Cortex of kidney (tissue), 1 donor: ENCODE measurements around the gene EIF5.
"Not testable (repeated sequence)": the region's sequence is repeated elsewhere in the genome, so short reads cannot be mapped to it uniquely, and the experiment has no call there.

Experiments
- DNase-seq: peaks from one replicate; lab custom pipeline; 2025; lab: John Stamatoyannopoulos, UW

EIF5 gene

DNA sequence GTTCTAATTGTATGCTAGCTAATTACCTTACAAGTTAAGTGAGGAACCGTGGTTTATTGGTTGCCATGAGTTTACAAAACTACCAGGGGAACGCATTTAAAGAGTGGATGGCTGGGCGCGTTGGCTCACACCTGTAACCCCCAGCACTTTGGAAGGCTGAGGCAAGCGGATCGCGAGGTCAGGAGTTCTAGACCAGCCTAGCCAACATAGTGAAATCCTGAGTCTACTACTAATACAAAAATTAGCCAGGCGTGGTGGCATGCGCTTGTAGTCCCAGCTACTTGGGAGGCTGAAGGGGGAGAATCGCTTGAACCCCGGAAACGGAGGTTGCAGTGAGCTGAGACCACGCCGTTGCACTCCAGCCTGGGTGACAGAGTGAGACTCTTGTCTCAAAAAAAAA lies 2.2 kb downstream of the EIF5 start:
- no peak for DNase-seq

DNA sequence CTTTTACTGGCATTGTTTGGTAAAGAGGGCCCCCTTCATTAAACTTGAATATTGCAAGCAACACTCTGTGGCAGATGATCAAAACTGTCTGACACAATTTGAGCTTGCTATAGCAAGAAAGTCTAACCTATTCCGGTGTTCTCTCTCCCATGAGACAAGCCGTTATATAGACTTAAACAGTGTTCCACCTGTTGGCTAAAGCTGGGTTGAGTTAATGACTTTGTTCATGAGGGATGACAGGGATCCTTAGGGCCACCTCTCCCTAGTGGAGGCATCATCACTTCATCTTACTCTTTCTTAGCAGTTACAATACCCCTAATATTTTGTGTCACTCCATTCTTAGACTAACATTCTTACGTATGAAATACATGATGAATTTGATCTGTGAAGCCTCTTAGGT lies 3.8 kb downstream of the EIF5 start:
- DNase-seq: no peak

DNA sequence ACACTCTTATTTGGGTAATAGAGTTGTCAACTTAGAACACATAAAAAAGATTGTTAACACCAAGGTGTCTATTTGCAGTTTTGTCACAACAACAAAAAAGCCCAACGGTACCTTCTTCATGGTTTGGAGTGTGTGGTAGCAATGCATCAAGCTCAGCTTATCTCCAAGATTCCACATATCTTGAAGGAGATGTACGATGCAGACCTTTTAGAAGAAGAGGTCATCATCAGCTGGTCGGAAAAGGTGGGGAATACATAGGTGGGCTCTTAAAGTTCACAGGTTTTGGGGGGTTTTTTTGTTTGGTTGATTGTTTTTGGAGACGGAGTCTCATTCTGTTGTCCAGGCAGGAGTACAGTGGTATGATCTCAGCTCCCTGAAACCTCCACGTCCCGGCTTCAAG lies 5.5 kb downstream of the EIF5 start:
- no peak for DNase-seq

DNA sequence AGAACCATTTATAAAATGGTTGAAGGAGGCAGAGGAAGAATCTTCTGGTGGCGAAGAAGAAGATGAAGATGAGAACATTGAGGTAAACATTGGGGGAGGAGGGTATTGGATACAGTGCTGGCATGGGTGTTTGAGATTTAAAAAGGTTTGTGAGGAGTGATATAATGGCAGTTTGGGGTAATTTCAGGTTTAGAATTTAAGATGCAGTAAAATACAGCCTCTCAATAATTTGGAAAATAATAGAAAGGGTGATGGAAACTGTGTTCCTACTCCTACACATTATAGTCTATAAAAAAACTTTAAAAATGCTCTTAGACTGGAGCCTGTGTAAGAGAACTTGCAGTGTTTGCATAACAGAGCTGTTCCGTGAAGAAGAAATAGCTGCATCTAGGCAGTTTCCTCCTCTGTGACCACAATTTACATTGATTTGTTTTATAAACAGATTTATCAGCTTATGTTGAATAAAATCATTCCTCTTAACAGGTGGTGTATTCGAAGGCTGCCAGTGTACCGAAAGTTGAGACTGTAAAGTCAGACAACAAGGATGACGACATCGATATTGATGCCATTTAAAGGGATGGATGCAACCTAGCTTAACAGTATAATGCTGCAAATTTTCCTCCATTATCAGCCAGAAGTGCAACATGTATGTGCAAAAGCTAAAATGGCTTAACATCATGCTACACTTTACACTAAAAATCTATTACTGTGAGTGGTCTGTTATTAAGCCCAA lies 6.6 kb downstream of the EIF5 start:
- no peak for DNase-seq

DNA sequence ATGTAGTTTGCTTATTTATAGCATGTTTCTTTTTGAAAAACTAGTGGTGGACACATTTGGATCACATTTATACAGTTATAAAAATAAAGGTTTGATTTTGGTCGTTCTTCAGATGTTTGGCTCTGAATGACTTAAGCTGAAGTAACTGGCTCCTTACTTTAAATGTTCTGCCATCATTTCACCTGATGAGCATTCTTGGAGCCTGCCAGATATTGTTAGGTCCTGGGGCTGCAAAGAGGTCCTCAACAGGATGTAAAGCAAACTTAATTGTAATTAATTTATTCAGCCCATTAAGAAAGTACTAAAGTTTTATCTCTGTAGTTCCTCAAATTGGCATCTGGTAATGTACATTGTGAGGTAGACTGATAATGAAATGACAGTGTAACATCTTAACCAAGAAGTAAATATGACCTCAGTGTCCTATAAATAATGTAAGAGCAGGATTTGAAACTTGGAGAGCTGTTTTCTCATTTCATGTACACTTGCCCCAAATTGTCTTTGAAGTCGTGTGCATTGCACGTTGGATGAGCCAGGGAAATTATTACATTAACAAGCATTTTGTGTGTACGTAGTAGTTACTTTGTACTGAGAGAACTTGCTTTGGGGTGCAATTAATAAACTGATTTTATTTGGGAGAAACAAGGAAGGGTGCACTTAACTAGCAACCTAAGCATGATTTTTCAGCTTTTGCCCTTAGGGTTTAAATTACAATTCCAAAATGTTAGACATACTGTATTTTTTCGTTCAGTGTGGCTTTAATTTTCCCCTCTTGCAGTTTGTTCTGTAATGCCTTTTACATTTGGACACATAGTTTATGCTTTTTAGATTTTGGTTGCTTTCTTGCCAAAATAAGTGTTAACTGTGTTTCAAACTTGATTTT lies 7.5 kb downstream of the EIF5 start:
- no peak for DNase-seq

DNA sequence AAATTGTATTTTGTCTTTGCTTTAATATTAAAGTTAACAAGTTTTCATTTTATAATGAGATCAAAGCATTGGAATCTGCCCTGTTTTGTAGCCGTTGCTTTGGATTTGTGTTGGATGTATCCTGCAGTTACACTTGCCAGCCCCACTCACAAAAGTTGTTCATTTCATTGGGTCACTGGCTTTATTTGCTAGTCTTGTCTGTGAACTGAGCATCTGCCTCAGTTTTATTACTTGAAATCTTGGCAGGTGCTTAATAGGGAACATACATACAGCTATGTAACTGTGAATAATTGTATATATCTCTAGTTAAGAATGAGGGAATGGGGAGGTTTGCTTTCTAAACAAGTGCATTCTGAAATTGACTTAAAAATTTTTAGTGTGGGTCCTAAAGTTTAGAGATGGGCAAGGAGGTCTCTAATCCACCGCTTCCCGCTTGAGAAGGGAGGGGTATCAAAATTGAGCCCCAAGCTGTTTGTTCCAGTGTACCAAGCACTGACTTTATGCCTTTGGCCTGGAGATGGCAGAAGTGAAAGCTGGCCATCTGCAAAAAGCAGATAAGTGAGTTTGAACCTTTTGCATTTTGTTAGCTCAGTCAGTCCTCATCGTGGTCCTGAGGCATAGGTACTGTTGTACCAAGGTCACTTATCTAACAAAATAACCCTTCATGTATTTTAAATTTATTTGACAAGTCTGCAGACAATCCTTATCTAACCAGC lies 9.3 kb downstream of the EIF5 start:
- DNase-seq: no peak

DNA sequence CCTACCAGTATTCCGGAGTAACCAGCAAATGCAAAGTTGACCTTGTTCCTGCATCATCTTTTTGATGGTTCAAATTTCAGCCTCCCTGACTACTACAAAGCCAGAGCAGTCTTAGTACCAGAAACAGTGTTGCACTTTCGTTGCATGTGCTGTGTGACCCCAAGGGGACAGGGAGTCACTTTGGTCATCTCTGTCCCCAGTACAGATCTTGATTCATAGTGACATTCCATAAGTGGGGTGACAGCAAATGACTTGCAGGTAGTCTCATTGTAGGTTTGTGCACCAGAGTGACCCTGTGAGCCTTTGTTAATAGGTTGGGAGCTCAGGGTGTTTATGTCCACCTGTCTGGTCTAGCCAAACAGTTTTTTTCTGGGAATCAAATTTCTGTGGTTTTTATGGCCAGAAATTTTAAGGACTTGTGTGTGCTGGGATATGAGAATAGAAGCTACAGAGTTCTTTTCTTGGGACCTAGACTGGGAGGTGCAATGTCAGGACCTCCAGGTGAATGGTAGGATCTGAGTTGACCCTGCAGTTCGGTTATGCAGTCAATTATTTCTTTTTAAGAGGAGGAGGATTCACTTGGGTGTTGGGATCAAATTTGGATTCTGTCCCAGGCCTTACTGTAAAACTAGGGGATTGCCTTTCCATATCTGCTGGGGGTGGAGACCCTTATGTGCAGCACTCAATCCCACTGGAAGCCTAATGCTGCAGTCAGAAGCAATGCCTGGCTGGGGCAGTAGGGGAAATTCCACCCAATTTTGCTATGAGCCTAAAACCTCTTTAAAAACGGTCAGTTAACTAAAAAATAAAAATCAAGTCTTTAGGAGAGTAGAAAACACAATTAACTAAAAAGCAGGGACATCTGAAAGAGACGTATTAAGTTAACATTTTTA lies 10.1 kb downstream of the EIF5 start:
- no peak for DNase-seq

DNA sequence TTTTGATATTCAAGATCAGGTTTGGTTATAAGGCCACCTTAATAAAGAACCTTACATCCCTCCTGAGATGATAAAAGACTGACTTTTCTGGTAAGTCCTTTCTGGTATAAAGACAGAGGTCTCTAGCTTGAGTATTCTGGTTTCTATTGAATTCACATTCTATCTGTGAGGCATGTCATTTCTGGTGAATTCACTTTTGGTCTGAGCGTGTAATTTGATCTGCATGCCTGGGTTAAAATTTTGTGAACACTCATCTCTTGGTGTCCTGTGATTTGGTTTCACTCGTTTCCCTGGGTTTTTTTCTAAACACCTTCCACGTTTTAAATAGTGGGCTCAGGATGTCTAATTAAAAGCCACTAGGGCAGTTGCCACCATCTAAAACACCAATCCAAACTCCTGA lies 12.2 kb downstream of the EIF5 start:
- DNase-seq: no peak

DNA sequence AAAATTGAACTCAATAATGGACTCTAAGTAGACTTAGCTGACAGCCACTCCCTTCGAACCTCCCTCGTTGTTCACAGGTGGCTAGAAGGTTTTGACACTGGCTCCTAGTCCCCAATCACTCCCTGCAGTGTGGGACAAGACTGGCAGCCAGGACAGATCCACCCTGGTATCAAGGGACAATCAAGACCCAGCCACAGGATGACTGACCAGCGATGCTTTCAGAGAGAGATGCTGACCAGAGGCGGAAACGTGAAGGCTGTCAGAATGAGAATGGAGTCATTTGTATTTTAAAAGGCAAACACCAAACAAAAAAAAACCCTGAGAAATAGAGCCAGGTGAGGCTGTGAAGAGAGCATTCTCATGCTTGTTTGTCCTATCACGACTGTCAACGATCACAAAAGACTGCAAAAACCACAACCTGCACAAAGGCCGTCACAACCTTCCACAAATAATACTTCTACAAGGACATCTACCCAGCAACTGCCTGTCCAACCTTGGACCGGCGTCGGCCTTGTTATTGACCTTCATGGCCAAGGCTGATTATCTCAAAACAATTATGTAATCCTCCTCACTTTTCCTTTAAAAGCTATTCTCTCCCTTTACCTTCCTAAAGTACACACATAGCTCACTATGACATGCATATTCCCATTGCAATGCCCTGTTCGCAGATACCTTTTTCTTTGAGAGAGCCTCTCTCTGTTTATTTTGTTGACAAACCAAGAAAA lies 13.2 kb downstream of the EIF5 start:
- DNase-seq: no peak

DNA sequence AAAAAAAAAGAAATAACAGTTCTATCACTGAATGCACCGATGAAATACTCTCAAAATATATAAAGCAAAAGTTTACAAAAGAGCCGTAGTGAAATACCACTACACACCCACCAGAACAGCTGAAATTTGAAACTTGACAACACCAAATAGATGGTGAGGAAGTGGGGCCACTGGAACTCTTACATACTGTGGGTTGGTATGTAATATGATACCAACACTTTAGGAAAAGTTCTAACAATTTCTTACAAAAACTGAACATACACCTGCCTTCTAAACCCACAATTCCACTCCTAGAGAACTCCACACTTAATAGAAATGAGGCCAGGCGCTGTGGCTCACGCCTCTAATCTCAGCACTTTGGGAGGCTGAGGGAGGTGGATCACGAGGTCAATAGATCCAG lies 14.1 kb downstream of the EIF5 start:
- DNase-seq: no peak

DNA sequence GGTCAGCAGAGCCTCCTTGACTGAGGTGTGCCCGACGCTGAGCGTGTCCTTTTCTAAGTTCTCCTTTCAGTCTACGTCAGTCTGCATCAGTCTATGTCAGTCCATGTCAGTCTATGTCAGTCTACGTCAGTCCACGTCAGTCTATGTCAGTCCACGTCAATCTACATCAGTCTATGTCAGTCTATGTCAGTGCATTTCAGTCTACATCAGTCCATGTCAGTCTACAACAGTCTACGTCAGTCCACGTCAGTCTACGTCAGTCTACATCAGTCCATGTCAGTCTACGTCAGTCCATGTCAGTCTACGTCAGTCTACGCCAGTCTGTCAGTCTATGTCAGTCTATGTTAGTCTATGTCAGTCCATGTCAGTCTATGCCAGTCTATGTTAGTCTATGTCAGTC lies 15.9 kb downstream of the EIF5 start:
- no peak for DNase-seq

DNA sequence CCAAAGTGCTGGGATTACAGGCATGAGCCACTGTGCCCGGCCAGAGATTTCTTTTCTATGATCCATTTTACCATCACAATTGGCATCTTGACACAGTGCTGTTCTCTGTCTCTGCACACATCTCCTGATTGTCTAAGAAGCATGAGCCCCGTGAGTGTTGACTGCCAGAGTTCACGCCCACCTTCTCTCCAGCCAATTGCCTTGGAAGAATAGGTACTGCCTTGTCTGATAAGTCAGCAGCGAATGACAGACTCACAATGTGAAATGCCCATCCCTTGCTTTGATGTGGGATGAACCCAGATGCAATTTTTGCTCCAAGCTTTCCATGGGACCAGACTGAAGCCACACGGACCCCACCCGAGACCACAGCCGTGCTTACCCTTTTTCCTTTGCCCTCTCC lies 19.3 kb downstream of the EIF5 start:
- DNase-seq: no peak

DNA sequence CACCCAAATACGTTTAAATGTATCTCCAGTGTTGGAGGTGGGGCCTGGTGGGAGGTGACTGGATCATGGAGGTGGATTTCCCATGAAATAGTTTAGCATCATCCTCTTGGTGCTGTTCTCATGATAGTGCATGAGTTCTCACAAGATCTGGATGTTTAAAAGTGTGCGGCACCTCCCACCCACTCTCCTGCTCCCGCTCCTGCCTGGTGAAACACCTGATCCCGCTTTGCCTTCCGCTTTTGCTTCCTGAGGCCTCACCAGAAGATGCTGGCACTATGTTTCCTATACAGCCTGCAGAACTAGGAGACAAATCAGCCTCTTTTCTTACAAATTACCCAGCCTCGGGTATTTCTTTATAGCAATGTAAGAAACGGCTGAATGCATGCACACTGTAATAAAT lies 20.1 kb downstream of the EIF5 start:
- DNase-seq: no peak

DNA sequence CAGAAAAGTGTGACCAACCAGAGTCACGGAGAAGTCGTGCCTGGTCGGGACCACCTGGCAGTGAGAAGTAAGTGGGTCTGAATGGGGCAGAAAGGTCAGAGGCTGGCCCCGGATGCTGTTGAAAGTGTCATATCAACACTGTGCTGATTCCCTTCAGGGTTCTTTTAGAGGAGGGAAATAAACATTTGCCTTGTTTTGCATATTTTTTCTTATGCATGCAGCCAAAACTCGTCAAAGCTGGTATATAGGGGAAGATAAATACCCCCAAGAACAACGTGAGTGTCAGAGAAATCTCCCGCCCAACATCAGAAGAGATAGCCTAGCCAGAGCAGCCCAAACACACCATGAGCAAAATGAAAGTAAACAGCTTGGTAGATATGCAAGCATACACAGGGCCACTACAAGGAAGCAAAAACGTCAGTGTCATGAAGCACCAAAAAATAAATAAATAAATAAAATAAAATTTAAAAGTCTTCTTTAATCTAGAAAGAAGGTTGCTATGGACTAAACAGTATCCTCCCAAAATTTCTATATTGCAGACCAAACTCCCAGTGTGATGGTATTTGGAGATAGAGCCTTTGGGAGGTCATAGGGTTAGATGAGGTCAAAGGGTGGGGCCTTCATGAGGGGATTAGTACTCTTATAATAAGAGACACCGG lies 22.1 kb downstream of the EIF5 start:
- no peak for DNase-seq

DNA sequence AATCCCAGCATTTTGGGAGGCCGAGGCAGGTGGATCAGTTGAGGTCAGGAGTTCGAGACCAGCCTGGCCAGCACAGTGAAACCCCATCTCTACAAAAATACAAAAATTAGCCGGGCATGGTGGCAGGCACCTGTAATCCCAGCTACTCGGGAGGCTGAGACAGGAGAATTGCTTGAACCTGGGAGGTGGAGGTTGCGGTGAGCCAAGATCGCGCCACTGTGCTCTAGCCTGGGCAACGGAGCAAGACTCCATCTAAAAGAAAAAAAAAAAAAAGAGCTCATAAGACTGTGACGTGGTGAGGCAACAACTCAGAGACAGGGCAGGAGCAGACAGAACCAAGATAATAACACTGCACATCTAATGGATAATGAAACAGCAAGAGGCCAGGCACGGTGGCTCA lies 23.5 kb downstream of the EIF5 start:
- DNase-seq: not testable (repeated sequence)

DNA sequence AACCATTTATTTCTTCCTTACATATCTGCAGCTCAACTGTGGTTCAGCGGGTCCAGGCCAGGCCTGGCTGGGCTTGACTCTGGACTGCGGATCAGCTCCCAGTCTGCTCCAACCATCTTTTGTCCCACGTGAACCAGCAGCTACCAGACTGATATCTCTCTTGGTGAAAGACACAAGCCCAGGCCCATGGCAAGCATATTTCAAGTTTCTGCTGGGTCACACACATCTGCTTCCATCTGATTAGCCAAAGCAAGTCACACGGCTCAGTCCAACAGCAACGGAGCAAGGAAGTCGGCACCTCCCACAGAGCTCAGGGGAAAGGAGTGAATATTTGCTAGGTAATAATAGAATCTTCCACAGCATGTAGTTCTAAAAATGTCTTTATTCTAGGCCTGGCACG lies 26.5 kb downstream of the EIF5 start:
- DNase-seq: no peak

DNA sequence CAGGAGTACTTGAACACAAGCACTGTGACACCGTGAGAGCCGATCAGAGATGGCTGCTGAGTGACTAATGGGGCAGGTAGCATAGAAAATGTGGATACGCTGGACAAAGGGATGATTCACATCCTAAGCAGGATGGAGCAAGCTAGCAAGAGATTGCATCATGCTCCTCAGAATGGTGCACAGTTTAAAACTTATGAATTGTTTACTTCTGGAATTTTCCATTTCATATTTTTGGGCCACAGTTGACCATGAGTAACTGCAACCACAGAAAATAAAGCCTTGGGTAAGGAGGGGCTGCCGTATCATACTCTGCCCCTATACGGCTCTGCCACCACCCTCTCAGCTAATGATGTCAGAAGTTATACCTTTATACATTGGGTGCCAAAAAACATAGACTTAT lies 27.8 kb downstream of the EIF5 start:
- DNase-seq: no peak

DNA sequence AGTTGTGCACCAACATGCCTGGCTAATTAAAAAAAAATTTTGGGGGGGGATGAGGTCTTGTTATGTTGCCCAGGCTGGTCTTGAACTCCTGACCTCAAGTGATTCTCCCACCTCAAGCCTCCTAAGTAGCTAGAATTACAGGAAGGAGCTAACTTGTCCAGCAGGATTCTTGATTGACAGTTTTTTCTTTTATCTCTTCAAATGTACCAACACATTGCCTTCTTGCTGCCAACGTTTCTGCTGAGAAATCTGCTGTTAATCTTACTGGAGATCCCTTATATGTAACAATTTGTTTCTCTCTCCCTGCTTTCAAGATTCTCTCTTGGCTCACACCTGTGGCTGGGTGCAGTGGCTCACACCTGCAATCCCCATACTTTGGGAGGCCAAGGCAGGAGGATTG lies 28.7 kb downstream of the EIF5 start:
- DNase-seq: no peak

DNA sequence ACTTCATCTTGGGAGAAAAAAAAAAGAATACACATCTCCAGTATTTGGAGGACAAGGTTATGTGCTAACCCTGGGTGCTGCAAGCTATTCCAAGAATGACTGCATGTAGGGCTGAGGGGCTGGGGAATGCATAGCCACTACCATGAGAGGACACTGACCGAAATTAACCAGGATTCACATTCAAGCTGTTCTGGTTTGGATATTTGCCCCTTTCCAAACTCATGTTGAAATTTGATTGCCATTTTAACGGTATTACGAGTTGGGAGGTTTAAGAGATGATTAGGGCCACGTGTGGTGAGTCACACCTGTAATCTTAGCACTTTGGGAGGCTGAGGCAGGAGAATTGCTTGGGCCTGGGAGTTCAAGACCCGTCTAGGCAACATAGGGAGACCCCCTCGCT lies 32.7 kb downstream of the EIF5 start:
- no peak for DNase-seq

DNA sequence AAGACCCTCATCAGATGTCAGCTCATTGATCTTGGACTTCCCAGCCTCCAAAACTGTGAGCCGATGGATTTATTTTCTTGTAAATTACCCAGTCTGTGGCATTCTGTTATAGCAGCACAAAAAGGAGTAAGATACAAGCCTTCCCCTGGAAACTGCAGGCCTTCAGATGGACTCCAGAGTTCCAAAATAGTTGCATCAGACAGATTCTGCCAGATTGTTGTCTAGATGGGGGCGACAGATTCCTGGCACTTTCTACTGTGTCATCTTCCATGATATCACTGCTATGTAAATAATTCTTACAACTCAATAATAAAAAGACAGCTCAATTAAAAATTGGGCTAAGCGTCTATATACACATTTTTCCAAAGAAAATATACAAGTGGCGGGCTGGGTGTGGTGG lies 34.0 kb downstream of the EIF5 start:
- no peak for DNase-seq

DNA sequence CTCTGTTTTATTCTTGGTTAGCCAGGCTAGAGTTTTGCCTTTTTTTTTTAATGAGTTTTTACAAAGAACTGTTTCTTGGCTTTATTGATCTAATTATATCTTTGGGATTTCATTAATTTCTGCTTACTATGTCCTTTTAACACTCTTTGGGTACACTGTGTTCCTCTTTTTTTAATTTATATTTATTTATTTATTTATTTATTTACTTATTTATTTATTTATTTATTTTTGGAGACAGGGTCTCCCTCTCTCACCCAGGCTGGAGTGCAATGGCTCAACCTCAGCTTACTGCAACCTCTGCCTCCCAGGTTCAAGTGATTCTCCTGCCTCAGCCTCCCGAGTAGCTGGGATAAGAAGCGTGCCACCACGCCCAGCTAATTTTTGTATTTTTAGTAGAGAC lies 36.0 kb downstream of the EIF5 start:
- DNase-seq: no peak
